MCF 10A (cell line): ENCODE results near the gene DNAJC11. TPM values are rescaled to one million over a fixed set of nuclear protein-coding genes. Genes with fewer than 3 reads are reported as not detected.

Experiments used
- BruUV-seq: library from RNA; stranded (reverse); fragments of 400-500 nt; replicated peaks from 2 replicates; lab custom pipeline; 2021; lab: Mats Ljungman, UMichigan
- CTCF ChIA-PET: fragments of 300-600 bp; sonication (Branson Sonifier 250); formaldehyde crosslinking; extraction: SDS; loops from one replicate; lab custom pipeline; 2021; ENCODE audit warnings: antibody characterized with exemption, inconsistent platforms; lab: Yijun Ruan, JAX
- POLR2A ChIA-PET: fragments of 300-600, 350-650 bp; sonication (Branson Sonifier 250); formaldehyde crosslinking; extraction: SDS; loops from one replicate; lab custom pipeline; 2020; ENCODE audit warnings: antibody characterized with exemption, inconsistent platforms; lab: Yijun Ruan, JAX
- DNase-seq: peaks from one replicate; pipeline ENCODE4 v3.0.0-alpha.2; 2018; ENCODE audit not compliant: unreplicated experiment
- H3K27ac Mint-ChIP-seq: one replicate; pipeline ENCODE4 v1.8.0; 2022; ENCODE audit warnings: mild to moderate bottlenecking, low read depth, mixed read lengths; ENCODE audit not compliant: unreplicated experiment
- H3K27me3 Mint-ChIP-seq: one replicate; pipeline ENCODE4 v1.8.0; 2022; ENCODE audit warnings: mixed read lengths; ENCODE audit not compliant: insufficient read depth, unreplicated experiment
- H3K36me3 Mint-ChIP-seq: one replicate; pipeline ENCODE4 v1.8.0; 2022; ENCODE audit warnings: mild to moderate bottlenecking, moderate library complexity, mixed read lengths; ENCODE audit not compliant: insufficient read depth, unreplicated experiment
- H3K4me1 Mint-ChIP-seq: one replicate; pipeline ENCODE4 v1.8.0; 2022; ENCODE audit warnings: mixed read lengths; ENCODE audit not compliant: insufficient read depth, unreplicated experiment
- H3K4me3 Mint-ChIP-seq: one replicate; pipeline ENCODE4 v1.8.0; 2022; ENCODE audit warnings: mild to moderate bottlenecking, moderate library complexity, mixed read lengths; ENCODE audit not compliant: unreplicated experiment
- H3K9me3 Mint-ChIP-seq: one replicate; pipeline ENCODE4 v1.8.0; 2022; ENCODE audit warnings: mixed read lengths; ENCODE audit not compliant: unreplicated experiment
- intact Hi-C: fragments of 100-400 bp; cut with micrococcal nuclease; formaldehyde crosslinking; loops from 2 replicates; pipeline ENCODE4 v1.14.1; 2022
- total RNA-seq: library from RNA; stranded (reverse); gene quantifications from 2 replicates; pipeline ENCODE4 v1.2.3, GENCODE V29; 2022
- TF ChIP-seq, protein P1 (sequence below): fragments of 200-600 bp; IDR thresholded peaks from one replicate; pipeline ENCODE4 v1.8.0; 2022; ENCODE audit warnings: antibody characterized with exemption, mild to moderate bottlenecking; ENCODE audit not compliant: unreplicated experiment

DNAJC11 gene
- total RNA-seq, 1 experiment from 2014 or later, result 76.1 TPM

DNA sequence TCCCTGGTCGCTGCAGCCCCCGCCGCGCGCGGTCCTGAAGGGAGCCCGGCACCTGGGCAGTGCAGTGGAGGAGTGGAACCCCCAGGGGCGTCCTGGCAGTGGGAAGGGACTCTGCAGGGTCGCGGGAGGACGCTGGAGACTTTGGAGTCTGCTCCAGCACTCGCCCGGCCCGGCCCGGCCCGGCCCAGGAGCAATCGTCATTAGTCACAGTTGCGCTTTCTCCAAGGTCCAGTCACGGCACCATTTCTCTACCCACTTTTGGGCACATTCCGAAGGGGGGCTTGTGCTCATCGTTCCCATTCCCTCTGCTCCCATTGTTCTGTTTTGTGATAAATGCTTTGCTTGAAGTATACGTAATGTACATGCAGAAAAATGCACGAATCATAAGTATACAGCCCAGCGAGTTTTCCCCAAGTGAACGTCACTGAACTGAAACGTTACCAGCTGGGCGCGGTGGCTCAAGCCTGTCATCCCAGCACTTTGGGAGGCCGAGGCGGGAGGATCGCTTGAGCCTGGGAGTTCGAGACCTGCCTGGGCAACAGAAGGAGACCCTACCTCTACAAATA, 75.9 kb downstream of the DNAJC11 start:
- CTCF ChIA-PET, result no interaction called here
- DNase-seq, result peak; percentile 32
- Mint-ChIP-seq H3K4me1 (peaks cover 8% of the 10 kb centered on the region), H3K27ac (peak overlapping the region; percentile 82), H3K27me3 (no peaks in the 10 kb centered on the region), H3K4me3 (peak overlapping the region; percentile 84), H3K9me3 (no peaks in the 10 kb centered on the region), H3K36me3 (peaks cover 62% of the 10 kb centered on the region)
- POLR2A ChIA-PET, result interaction anchor here (0.6 to 2.6 kb wide), 12 partner anchors 10 to 137 kb away, joined by 3 to 13 read pairs (median 3); partner anchors contain the start of genes KLHL21 and ZBTB48
- BruUV-seq, result no TSS peak
- TF ChIP-seq, protein P1, sequence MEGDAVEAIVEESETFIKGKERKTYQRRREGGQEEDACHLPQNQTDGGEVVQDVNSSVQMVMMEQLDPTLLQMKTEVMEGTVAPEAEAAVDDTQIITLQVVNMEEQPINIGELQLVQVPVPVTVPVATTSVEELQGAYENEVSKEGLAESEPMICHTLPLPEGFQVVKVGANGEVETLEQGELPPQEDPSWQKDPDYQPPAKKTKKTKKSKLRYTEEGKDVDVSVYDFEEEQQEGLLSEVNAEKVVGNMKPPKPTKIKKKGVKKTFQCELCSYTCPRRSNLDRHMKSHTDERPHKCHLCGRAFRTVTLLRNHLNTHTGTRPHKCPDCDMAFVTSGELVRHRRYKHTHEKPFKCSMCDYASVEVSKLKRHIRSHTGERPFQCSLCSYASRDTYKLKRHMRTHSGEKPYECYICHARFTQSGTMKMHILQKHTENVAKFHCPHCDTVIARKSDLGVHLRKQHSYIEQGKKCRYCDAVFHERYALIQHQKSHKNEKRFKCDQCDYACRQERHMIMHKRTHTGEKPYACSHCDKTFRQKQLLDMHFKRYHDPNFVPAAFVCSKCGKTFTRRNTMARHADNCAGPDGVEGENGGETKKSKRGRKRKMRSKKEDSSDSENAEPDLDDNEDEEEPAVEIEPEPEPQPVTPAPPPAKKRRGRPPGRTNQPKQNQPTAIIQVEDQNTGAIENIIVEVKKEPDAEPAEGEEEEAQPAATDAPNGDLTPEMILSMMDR, result no peak
- intact Hi-C loops, result no loop called here

GRCh38 chr1:6624710-6625583, 76.7 kb downstream of the DNAJC11 start, which contains the start of gene THAP3:
TSS of gene THAP3 (plus strand) at chr1:6624868. CDS start at chr1:6625219, 351 bp downstream.
- ChIA-PET CTCF (interaction anchor here (0.6 to 1.3 kb wide), 4 partner anchors 13 to 148 kb away, joined by 3 to 5 read pairs (median 3); no protein-coding TSS in a partner anchor), POLR2A (interaction anchor here (0.6 to 2.6 kb wide), 9 partner anchors 9 to 30 kb away, joined by 3 to 13 read pairs (median 5); partner anchors contain the start of gene KLHL21)
- BruUV-seq, result no TSS peak
- intact Hi-C loops, result no loop called here
- Mint-ChIP-seq H3K4me3 (peak within 1 kb of the TSS; percentile 84), H3K4me1 (peaks cover 8% of the 10 kb centered on the region), H3K27ac (peak within 1 kb of the TSS; percentile 82), H3K36me3 (peaks cover 62% of the 10 kb centered on the region), H3K9me3 (no peaks in the 10 kb centered on the region), H3K27me3 (no peaks in the 10 kb centered on the region)
- TF ChIP-seq, protein P1, result no peak
- DNase-seq, result peak; percentile 82

DNA sequence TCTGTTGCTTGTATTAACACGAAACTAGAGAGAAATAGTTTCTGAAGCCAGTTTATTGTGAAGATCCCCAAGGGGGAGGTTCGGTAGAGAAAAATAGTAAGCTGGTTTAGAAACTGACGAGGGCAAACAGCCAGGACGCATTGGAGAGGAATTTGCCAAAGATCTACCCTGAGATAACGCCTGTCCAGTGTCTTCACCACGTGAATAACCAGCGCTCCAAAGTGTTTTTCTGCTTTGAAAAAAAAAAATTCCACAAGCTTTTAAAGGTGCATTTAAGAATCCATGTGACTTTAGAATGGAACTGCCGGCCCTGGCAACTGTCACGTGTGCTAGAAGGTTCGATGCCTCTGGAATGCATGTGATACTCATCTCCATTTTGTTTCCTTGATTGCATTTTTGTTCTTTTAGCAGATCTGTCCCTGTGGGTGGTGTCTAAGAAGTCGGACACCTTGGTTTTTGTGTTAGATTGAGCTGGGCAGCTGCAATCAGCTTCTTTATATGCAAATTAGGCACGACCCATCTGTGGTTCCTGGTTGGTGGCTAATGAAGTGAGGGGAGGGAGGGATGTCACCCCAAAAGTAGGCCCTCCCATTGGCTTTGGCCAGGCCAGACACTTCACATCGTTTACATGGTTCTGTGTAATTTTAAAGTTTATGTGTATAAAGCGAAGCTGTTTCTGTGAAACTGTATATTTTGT, 78.2 kb downstream of the DNAJC11 start:
- H3K9me3 Mint-ChIP-seq, result no peaks in the 10 kb centered on the region
- H3K4me1 Mint-ChIP-seq, result peaks cover 8% of the 10 kb centered on the region
- intact Hi-C loops, result no loop called here
- TF ChIP-seq, protein P1, result no peak
- POLR2A ChIA-PET, result interaction anchor here (0.9 to 2.6 kb wide), 5 partner anchors 7 to 23 kb away, joined by 3 to 13 read pairs (median 4); partner anchors contain the start of gene KLHL21
- no peak overlapping the region for H3K27ac Mint-ChIP-seq
- no peak for DNase-seq
- H3K27me3 Mint-ChIP-seq, result no peaks in the 10 kb centered on the region
- BruUV-seq, result no TSS peak
- CTCF ChIA-PET, result interaction anchor here (0.7 to 1.3 kb wide), 3 partner anchors 11 to 140 kb away, joined by 3 to 5 read pairs (median 3); no protein-coding TSS in a partner anchor
- no peak overlapping the region for H3K4me3 Mint-ChIP-seq
- H3K36me3 Mint-ChIP-seq, result peaks cover 63% of the 10 kb centered on the region
